NB4 (cell line): Measurements from ENCODE around the gene SLC9C2.

Experiments
- DNase-seq: peaks from one replicate; pipeline ENCODE4 v3.0.0; 2010; ENCODE audit warnings: low read depth
- H3K4me3 ChIP-seq: one replicate; pipeline ENCODE4 v1.5.1; 2011; ENCODE audit warnings: mild to moderate bottlenecking, low read depth, low read length, moderate library complexity
- CTCF ChIP-seq: IDR thresholded peaks from one replicate; pipeline ENCODE4 v1.5.1; 2012; ENCODE audit warnings: low read depth, low read length
- MAX ChIP-seq: IDR thresholded peaks from 2 replicates; pipeline ENCODE4 v1.6.1; 2011; ENCODE audit warnings: low read depth, low read length
- MYC ChIP-seq: IDR thresholded peaks from 2 replicates; pipeline ENCODE4 v1.6.1; 2011; ENCODE audit warnings: low read depth, low read length
- POLR2A ChIP-seq: IDR thresholded peaks from 2 replicates; pipeline ENCODE4 v1.6.1; 2011; ENCODE audit warnings: mild to moderate bottlenecking; ENCODE audit not compliant: insufficient read length; ENCODE audit errors: extremely low read depth

Gene SLC9C2

GRCh38 chr1:173509797-173510196, 93.1 kb downstream of the SLC9C2 start:
- DNase-seq = no peak
- TF ChIP-seq POLR2A (no peak), CTCF (no peak), MYC (no peak), MAX (no peak)
- H3K4me3 ChIP-seq = no peak overlapping the region

- TF ChIP-seq CTCF (no peak), POLR2A (no peak), MAX (no peak), MYC (no peak)
- H3K4me3 ChIP-seq = no peak overlapping the region
- no peak for DNase-seq
These were observed 94.3 kb downstream of the SLC9C2 start for GRCh38 chr1:173508541-173508940.

GRCh38 chr1:173507847-173508209, 95.0 kb downstream of the SLC9C2 start:
- TF ChIP-seq MYC (no peak), CTCF (no peak), POLR2A (no peak), MAX (no peak)
- H3K4me3 ChIP-seq = no peak overlapping the region
- DNase-seq = no peak

- no peak for TF ChIP-seq POLR2A
- no peak for TF ChIP-seq CTCF
- no peak for TF ChIP-seq MAX
- no peak for TF ChIP-seq MYC
- no peak overlapping the region for H3K4me3 ChIP-seq
- DNase-seq = no peak
These were observed 95.5 kb downstream of the SLC9C2 start for GRCh38 chr1:173507205-173507846.

- DNase-seq = no peak
- H3K4me3 ChIP-seq = no peak overlapping the region
- no peak for TF ChIP-seq MAX
- TF ChIP-seq MYC = no peak
- TF ChIP-seq POLR2A = no peak
- TF ChIP-seq CTCF = no peak
These were observed 96.4 kb downstream of the SLC9C2 start for GRCh38 chr1:173506437-173506836.

GRCh38 chr1:173505391-173505790, 97.5 kb downstream of the SLC9C2 start:
- TF ChIP-seq POLR2A = no peak
- TF ChIP-seq MYC = no peak
- no peak for TF ChIP-seq CTCF
- TF ChIP-seq MAX = no peak
- H3K4me3 ChIP-seq = no peak overlapping the region
- no peak for DNase-seq
